LNCAP (cell line): ENCODE measurements around the gene AOPEP.

Experiments
- CTCF ChIP-seq: fragments of 450-650 bp; IDR thresholded peaks from 2 replicates; pipeline ENCODE4 v1.5.1; 2017; ENCODE audit warnings: mild to moderate bottlenecking

Gene AOPEP

GRCh38 chr9:94703488-94704140, 22.9 kb upstream of the AOPEP start:
- no peak for TF ChIP-seq CTCF

GRCh38 chr9:94705162-94705702, 21.3 kb upstream of the AOPEP start:
- no peak for TF ChIP-seq CTCF

- TF ChIP-seq CTCF: no peak
Observed at GRCh38 chr9:94706922-94707321, 19.6 kb upstream of the AOPEP start.

- TF ChIP-seq CTCF: no peak
Observed at GRCh38 chr9:94713436-94714215, 12.9 kb upstream of the AOPEP start.

- TF ChIP-seq CTCF: no peak
Observed at GRCh38 chr9:94714494-94714893, 12.0 kb upstream of the AOPEP start.

GRCh38 chr9:94717761-94718160, 8.7 kb upstream of the AOPEP start:
- no peak for TF ChIP-seq CTCF

- TF ChIP-seq CTCF: no peak
Observed at GRCh38 chr9:94718936-94719335, 7.6 kb upstream of the AOPEP start.
